SK-N-SH (cell line): Measurements from ENCODE around the gene PPIB. TPM values are rescaled to one million over a fixed set of nuclear protein-coding genes. Genes with fewer than 3 reads are reported as not detected.

Source experiments
- CTCF ChIA-PET: fragments of 300-600, 350-600 bp; formaldehyde crosslinking; extraction: SDS; loops from one replicate; lab custom pipeline; 2021; lab: Yijun Ruan, JAX
- POLR2A ChIA-PET: fragments of 350-600 bp; sonication (Branson Sonifier 250); formaldehyde crosslinking; extraction: SDS; loops from one replicate; lab custom pipeline; 2020; ENCODE audit warnings: antibody characterized with exemption, inconsistent platforms; lab: Yijun Ruan, JAX
- DNase-seq: peaks from one replicate; pipeline ENCODE4 v3.0.0; 2012
- H2AFZ ChIP-seq: fragments of 200-600 bp; sonication (generic); 2 replicates; pipeline ENCODE4 v1.8.1; 2016; ENCODE audit warnings: antibody characterized with exemption, mild to moderate bottlenecking, low read depth
- H3F3A ChIP-seq: fragments of 200-600 bp; sonication (generic); replicated peaks from 2 replicates; pipeline ENCODE3; 2016; ENCODE audit warnings: antibody characterized with exemption, mild to moderate bottlenecking; ENCODE audit not compliant: insufficient read depth
- H3K27ac ChIP-seq, 2 experiments: fragments of 200-500 bp in 1 of 2; fragments of 200-600 bp in 1 of 2; sonication (Bioruptor generic) in 1 of 2; sonication (generic), shearing (Covaris generic) in 1 of 2; 2 replicates each; pipeline versions ENCODE4 v1.5.1 to v1.6.1; 2014 to 2016; ENCODE audit warnings: low read depth in 2 of 2, inconsistent platforms in 1 of 2, low read length in 1 of 2, mild to moderate bottlenecking in 1 of 2, mixed read lengths in 1 of 2
- H3K27me3 ChIP-seq: fragments of 200-600 bp; sonication (generic), shearing (Covaris generic); 2 replicates; pipeline ENCODE4 v1.6.1; 2016; ENCODE audit warnings: mixed run types; ENCODE audit not compliant: insufficient read depth
- H3K36me3 ChIP-seq, 2 experiments: fragments of 200-500 bp in 1 of 2; fragments of 200-600 bp in 1 of 2; sonication (Bioruptor generic) in 1 of 2; sonication (generic) in 1 of 2; replicated peaks in 1 of 2; 2 replicates each; pipeline versions ENCODE3 to v1.5.1; 2014 to 2016; ENCODE audit warnings: low read length in 1 of 2, mild to moderate bottlenecking in 1 of 2; ENCODE audit not compliant: insufficient read depth in 2 of 2, control insufficient read depth in 1 of 2
- H3K4me1 ChIP-seq, 2 experiments: fragments of 200-500 bp in 1 of 2; fragments of 200-600 bp in 1 of 2; sonication (Bioruptor generic) in 1 of 2; sonication (generic), shearing (Covaris generic) in 1 of 2; 2 replicates each; pipeline versions ENCODE4 v1.5.1 to v1.6.1; 2014 to 2016; ENCODE audit warnings: low read depth in 1 of 2, low read length in 1 of 2, mixed run types in 1 of 2; ENCODE audit not compliant: insufficient read depth in 2 of 2, control insufficient read depth in 1 of 2
- H3K4me2 ChIP-seq: fragments of 200-600 bp; sonication (generic), shearing (Covaris generic); 2 replicates; pipeline ENCODE4 v1.6.1; 2017; ENCODE audit warnings: mixed run types
- H3K4me3 ChIP-seq, 2 experiments: fragments of 200-500 bp in 1 of 2; fragments of 200-600 bp in 1 of 2; sonication (Bioruptor generic) in 1 of 2; sonication (generic), shearing (Covaris generic) in 1 of 2; 2 replicates each; pipeline versions ENCODE4 v1.5.1 to v1.8.1; 2014 to 2016; ENCODE audit warnings: low read depth in 2 of 2, inconsistent platforms in 1 of 2, low read length in 1 of 2, mild to moderate bottlenecking in 1 of 2, mixed read lengths in 1 of 2, moderate library complexity in 1 of 2
- H3K79me2 ChIP-seq: fragments of 200-600 bp; sonication (generic); 2 replicates; pipeline ENCODE4 v1.8.1; 2017; ENCODE audit warnings: mild to moderate bottlenecking; ENCODE audit not compliant: insufficient read depth
- H3K9ac ChIP-seq: fragments of 200-600 bp; sonication (generic); 2 replicates; pipeline ENCODE4 v1.6.1; 2017; ENCODE audit warnings: mixed run types
- H3K9me2 ChIP-seq: fragments of 200-600 bp; sonication (generic); 2 replicates; pipeline ENCODE4 v1.6.1; 2017; ENCODE audit warnings: mixed run types
- H3K9me3 ChIP-seq: fragments of 200-600 bp; sonication (generic); 2 replicates; pipeline ENCODE4 v1.6.1; 2017; ENCODE audit warnings: mixed run types, mild to moderate bottlenecking, moderate library complexity
- H4K20me1 ChIP-seq: fragments of 200-600 bp; sonication (generic); 2 replicates; pipeline ENCODE4 v1.6.1; 2017; ENCODE audit warnings: mild to moderate bottlenecking, mixed run types; ENCODE audit not compliant: insufficient read depth
- GABPA ChIP-seq: IDR thresholded peaks from 2 replicates; pipeline ENCODE4 v1.4.0; 2012; ENCODE audit warnings: low read depth, mild to moderate bottlenecking
- MEF2A ChIP-seq: IDR thresholded peaks from 2 replicates; pipeline ENCODE4 v1.4.0; 2012; ENCODE audit warnings: low read depth, borderline replicate concordance
- NFIC ChIP-seq: IDR thresholded peaks from 2 replicates; pipeline ENCODE4 v1.4.0; 2012; ENCODE audit warnings: borderline replicate concordance
- PBX3 ChIP-seq: IDR thresholded peaks from 2 replicates; pipeline ENCODE4; 2012
- POLR2AphosphoS5 ChIP-seq: IDR thresholded peaks from 2 replicates; pipeline ENCODE4 v1.6.1; 2012; ENCODE audit warnings: low read depth, low read length
- REST ChIP-seq: IDR thresholded peaks from 2 replicates; pipeline ENCODE4 v1.6.1; 2012; ENCODE audit warnings: mild to moderate bottlenecking, low read depth, low read length, moderate library complexity
- RFX5 ChIP-seq: IDR thresholded peaks from 2 replicates; pipeline ENCODE4 v1.6.1; 2012; ENCODE audit warnings: mild to moderate bottlenecking, improper control_type of control experiment, low read length
- RXRA ChIP-seq: IDR thresholded peaks from 2 replicates; pipeline ENCODE4 v1.4.0; 2012; ENCODE audit warnings: low read depth, mild to moderate bottlenecking, borderline replicate concordance
- TEAD4 ChIP-seq: IDR thresholded peaks from 2 replicates; pipeline ENCODE4 v1.4.0; 2012; ENCODE audit warnings: mild to moderate bottlenecking, borderline replicate concordance; ENCODE audit not compliant: insufficient read depth
- WGBS: methylation state at CpG from one replicate; pipeline ENCODE4 v1.1.6; 2017; ENCODE audit warnings: low lambda C conversion rate; 5-methylcytosine and 5-hydroxymethylcytosine counted together
- polyA plus RNA-seq, 3 experiments: library from polyadenylated mRNA; depleted of rRNA; stranded (reverse); fragments of >200 nt; gene quantifications; 2 replicates each; pipeline ENCODE4 v1.2.3, GENCODE V29; 2012
- TF ChIP-seq, protein P1 (sequence below): IDR thresholded peaks from 2 replicates; pipeline ENCODE4 v1.4.0; 2012; ENCODE audit warnings: low read depth
- TF ChIP-seq, protein P2 (sequence below): fragments of 150-350 bp; IDR thresholded peaks from 2 replicates; pipeline ENCODE4 v1.6.1; 2016; ENCODE audit warnings: mild to moderate bottlenecking, low read depth, low read length

The PPIB gene
- polyA plus RNA-seq, 1 of the 3 experiments (the other 2 are of a cell fraction), result 1,379 TPM

DNA sequence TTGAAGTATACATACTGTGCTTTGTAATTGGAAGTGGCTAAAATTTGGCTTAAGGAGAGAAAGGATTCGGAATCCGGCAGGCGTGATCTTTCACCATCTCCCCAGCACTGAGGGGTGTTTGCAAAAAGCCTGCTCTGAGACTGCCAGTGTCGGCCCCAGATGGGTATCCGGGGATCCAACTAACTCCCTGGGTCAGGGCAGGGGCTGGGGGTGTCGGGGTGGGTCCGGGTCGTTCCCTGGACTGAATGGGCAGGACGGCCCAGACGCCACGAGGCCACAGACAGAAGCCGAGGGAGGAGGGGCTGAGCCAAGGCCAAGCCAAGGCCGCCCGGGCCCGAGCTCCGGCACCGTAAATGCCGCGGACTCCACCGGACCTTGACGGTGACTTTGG is 349 bp downstream of the PPIB start:
- H4K20me1 ChIP-seq, result peaks cover 37% of the 10 kb centered on the region
- ChIA-PET POLR2A (interaction anchor here (0.6 to 2.6 kb wide), 7 partner anchors 9 to 273 kb away, joined by 3 to 24 read pairs (median 4); partner anchors contain the start of genes CIAO2A, SNX22 and TRIP4), CTCF (interaction anchor here (0.5 to 4.1 kb wide), 12 partner anchors 10 to 566 kb away, joined by 3 to 42 read pairs (median 5); partner anchors contain the start of genes CSNK1G1 and SNX22)
- H3K9me2 ChIP-seq, result no peaks in the 10 kb centered on the region
- TF ChIP-seq RXRA, result no peak
- TF ChIP-seq, protein P1, sequence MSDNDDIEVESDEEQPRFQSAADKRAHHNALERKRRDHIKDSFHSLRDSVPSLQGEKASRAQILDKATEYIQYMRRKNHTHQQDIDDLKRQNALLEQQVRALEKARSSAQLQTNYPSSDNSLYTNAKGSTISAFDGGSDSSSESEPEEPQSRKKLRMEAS, result 0 out of 2 replicates have a peak, but pooled peaks have one; percentile 27
- H3K4me3 ChIP-seq, result peak overlapping the region; percentile 71 to 85
- peaks cover 23 to 25% of the 10 kb centered on the region in 2 experiments; a peak in 3 of 4 replicates for H3K4me1 ChIP-seq
- peak overlapping the region; percentile 93 for H3K4me2 ChIP-seq
- H2AFZ ChIP-seq, result no peak overlapping the region
- H3K9me3 ChIP-seq, result no peaks in the 10 kb centered on the region
- peaks cover 36% of the 10 kb centered on the region for H3F3A ChIP-seq
- peaks cover 34% of the 10 kb centered on the region for H3K79me2 ChIP-seq
- H3K36me3 ChIP-seq, result peaks cover 28 to 43% of the 10 kb centered on the region in 2 experiments
- no peaks in the 10 kb centered on the region for H3K27me3 ChIP-seq
- H3K27ac ChIP-seq, result peak overlapping the region; percentile 79 to 83
- peak overlapping the region; percentile 70 for H3K9ac ChIP-seq
- no peak for DNase-seq
- 13% methylated on average over 10 of the region's 21 CpGs for WGBS

GRCh38 chr15:64161688-64162477 is 939 bp downstream of the PPIB start:
- Histone ChIP-seq H3K4me3 (peak overlapping the region; percentile 71 to 85), H2AFZ (no peak overlapping the region), H3K9me3 (no peaks in the 10 kb centered on the region), H3K4me1 (peaks cover 23 to 25% of the 10 kb centered on the region in 2 experiments; a peak in 3 of 4 replicates), H3K27me3 (no peaks in the 10 kb centered on the region), H3K9me2 (no peaks in the 10 kb centered on the region), H3K79me2 (peaks cover 34% of the 10 kb centered on the region), H4K20me1 (peaks cover 40% of the 10 kb centered on the region), H3K36me3 (peaks cover 34 to 49% of the 10 kb centered on the region in 2 experiments), H3K4me2 (peak overlapping the region; percentile 93), H3F3A (peaks cover 36% of the 10 kb centered on the region), H3K27ac (peak overlapping the region; percentile 79 to 83), H3K9ac (peak overlapping the region; percentile 70)
- WGBS, result 32% methylated on average over 12 of the region's 12 CpGs
- ChIA-PET CTCF (interaction anchor here (1.0 to 4.1 kb wide), 7 partner anchors 9 to 566 kb away, joined by 3 to 42 read pairs (median 5); partner anchors contain the start of genes CSNK1G1 and SNX22), POLR2A (interaction anchor here (1.0 to 2.6 kb wide), 5 partner anchors 9 to 226 kb away, joined by 3 to 24 read pairs (median 11); partner anchors contain the start of genes CIAO2A, SNX22 and TRIP4)
- no peak for TF ChIP-seq RFX5
- DNase-seq, result no peak

- DNase-seq, result no peak
- Histone ChIP-seq H3F3A (peaks cover 53% of the 10 kb centered on the region), H3K36me3 (peaks cover 57 to 58% of the 10 kb centered on the region in 2 experiments), H3K79me2 (peaks cover 34% of the 10 kb centered on the region), H3K27ac (no peak overlapping the region; a peak in 1 of 4 replicates), H3K9me3 (no peaks in the 10 kb centered on the region), H2AFZ (no peak overlapping the region), H4K20me1 (peaks cover 54% of the 10 kb centered on the region), H3K9me2 (no peaks in the 10 kb centered on the region), H3K27me3 (no peaks in the 10 kb centered on the region), H3K4me2 (no peak overlapping the region), H3K9ac (no peak overlapping the region), H3K4me3 (no peak overlapping the region), H3K4me1 (peaks cover 16 to 23% of the 10 kb centered on the region in 2 experiments; a peak in 3 of 4 replicates)
- WGBS, result 92% methylated on average over 9 of the region's 11 CpGs
- ChIA-PET POLR2A (no interaction called here), CTCF (interaction anchor here (0.9 kb wide), 1 partner anchor 19 kb away, joined by 4 read pairs; no protein-coding TSS in a partner anchor)
- TF ChIP-seq PBX3 (no peak), NFIC (no peak), MEF2A (no peak), REST (no peak), TEAD4 (no peak), POLR2AphosphoS5 (no peak), GABPA (no peak)
- TF ChIP-seq, protein P2, sequence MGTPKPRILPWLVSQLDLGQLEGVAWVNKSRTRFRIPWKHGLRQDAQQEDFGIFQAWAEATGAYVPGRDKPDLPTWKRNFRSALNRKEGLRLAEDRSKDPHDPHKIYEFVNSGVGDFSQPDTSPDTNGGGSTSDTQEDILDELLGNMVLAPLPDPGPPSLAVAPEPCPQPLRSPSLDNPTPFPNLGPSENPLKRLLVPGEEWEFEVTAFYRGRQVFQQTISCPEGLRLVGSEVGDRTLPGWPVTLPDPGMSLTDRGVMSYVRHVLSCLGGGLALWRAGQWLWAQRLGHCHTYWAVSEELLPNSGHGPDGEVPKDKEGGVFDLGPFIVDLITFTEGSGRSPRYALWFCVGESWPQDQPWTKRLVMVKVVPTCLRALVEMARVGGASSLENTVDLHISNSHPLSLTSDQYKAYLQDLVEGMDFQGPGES, result no peak
These were observed 4.3 kb downstream of the PPIB start for GRCh38 chr15:64158363-64159134.
